ENCODE data around the gene KIAA1958.

- TF ChIP-seq, protein P1, sequence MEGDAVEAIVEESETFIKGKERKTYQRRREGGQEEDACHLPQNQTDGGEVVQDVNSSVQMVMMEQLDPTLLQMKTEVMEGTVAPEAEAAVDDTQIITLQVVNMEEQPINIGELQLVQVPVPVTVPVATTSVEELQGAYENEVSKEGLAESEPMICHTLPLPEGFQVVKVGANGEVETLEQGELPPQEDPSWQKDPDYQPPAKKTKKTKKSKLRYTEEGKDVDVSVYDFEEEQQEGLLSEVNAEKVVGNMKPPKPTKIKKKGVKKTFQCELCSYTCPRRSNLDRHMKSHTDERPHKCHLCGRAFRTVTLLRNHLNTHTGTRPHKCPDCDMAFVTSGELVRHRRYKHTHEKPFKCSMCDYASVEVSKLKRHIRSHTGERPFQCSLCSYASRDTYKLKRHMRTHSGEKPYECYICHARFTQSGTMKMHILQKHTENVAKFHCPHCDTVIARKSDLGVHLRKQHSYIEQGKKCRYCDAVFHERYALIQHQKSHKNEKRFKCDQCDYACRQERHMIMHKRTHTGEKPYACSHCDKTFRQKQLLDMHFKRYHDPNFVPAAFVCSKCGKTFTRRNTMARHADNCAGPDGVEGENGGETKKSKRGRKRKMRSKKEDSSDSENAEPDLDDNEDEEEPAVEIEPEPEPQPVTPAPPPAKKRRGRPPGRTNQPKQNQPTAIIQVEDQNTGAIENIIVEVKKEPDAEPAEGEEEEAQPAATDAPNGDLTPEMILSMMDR (IDR thresholded peaks at IDR 0.05), result no peak
- no peak for TF ChIP-seq POLR2A (IDR thresholded peaks at IDR 0.05)
Observed at GRCh38 chr9:112446526-112446925, 40.1 kb upstream of the KIAA1958 start.
